NCI-H1048 (cell line): ENCODE measurements around the gene BCL2.

Source experiments
- DNase-seq: peaks from one replicate; lab custom pipeline; 2025; lab: John Stamatoyannopoulos, UW

The BCL2 gene

DNA sequence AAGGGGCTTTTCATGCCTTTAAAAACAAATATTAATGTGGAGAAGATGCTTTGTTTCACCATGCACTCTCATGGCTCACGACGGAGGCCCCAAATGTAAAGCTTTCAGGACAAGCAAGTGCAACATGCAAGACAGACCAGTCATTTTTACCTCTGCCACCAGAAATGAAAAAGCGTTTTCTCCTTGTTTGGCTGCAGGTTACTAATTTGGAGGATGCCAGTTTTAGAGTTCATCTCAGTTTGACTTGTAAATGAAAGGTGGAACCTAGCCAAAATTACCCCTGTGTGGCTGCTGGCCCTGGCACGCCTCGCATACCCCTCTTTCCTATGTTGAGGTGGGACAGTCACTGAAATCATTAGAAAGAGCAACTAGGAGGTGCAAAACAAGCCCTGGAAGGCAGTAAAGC is 138.6 kb downstream of the BCL2 start:
- DNase-seq = no peak

DNA sequence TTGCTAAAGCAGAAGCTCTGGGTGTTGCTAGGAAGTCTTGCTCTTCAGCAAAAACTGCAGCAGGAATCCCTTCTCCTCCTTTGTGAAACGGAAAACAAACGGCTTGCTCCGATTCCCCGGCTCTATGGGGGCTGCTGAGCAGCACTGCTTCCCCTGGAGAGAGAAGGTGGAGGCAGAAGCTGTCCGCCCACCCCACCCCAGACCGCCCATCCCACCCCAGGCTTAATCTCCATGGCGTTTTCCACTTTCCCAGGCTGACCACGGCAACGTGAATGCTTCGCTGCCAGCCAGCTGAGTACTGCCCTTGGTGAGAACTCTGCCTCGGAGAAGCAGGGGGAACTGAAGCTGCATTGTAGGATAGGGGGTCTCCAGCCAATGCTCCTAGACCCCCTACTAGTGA is 139.2 kb downstream of the BCL2 start:
- DNase-seq = no peak

DNA sequence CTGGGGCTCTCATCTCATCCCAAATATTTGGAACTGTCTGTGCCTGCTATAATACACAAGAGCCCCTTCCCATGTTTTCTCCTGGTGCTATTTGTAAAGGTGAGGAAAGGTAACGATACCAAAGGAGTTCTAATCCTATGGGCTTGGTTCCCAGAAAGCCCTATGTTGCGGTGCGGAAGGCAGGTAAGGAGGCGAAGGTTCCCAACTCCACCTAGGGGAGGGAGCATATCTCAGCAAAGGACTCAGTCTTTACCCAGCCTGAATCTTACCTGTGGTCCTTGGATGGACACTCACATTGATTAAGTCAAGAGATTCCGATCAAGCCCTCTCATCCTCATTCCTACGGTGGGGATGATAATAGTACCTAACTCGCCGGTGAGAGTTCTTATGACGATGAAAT is 140.1 kb downstream of the BCL2 start:
- no peak for DNase-seq

DNA sequence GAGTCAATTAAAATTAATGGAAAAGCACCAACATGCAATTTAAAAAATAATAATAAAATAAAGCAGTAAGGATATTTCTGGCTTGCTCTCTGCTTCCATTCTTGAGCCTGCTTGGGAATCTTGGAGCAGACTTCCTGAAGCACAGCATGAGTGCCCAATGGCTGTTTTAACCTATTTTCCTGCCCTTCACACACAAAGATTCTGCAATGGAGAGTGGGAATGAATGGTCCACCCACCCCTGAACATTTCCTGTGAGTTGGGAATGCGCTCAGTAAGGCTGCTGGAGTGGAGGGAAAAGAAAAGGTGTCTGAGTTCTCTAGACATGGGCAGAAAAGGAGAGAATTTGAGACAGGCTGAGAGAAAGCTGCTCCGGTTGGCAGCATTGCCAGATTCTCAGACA is 140.6 kb downstream of the BCL2 start:
- no peak for DNase-seq

DNA sequence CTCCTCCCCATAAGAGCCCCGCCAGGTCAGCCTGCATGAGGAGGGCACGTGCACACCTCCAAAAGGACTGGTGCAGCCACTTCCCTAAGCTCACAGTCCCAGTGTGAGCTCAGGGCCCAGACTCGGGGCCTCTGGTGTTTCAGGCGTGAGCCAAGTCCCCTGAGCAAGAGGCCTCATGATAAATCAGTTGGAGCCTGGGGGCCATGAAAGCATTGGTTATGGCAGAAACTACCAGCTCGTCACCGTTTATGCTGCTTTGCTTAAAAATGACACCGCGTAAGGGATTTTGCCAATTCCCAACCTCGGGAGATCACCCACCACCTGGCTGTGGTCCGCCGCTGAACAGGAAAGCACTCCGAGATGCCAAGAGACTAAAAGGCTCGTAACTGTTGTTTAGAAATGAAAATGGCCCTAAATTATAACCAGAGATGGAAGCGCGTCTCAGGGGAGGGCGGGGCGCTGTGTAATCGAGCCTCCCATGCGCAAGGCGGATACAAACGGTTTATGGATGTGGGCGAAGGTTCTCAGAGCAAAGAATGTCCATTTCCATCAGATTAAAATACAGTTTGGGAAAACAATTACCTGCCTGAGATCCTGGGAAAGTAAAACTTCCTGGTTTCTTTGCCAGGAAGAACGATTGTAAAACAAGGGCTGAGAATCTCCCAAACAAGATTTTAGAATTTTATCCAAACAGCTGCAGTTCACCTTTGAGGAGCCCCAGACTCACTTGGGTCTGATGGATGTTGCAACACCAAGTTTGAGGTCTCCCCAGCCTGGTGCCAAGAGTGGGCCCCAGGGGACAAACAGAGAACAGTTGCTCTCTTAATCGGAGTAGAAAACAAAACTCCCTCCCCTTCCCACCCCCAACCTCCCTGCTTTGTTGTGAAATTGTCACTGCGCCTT is 141.4 kb downstream of the BCL2 start:
- DNase-seq = peak; percentile 59

DNA sequence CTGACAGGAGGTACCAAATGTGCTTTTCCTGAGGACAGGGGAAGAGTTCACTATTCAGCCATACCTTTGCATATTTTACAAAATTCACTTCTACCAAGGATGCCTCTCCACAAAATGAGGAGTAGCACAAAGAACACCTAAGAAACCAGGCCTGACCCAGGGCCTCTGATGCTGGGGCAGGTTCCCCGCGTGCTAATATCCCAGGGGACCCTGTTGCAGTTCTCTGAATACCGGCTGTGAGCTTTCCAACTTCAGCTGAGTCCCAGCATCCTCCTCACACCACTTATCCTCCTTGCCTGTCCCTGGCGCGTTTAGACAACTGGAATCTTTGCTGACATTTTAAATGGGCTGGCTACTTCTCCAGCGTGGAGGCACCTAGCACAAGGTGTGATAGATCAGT is 142.3 kb downstream of the BCL2 start:
- no peak for DNase-seq

DNA sequence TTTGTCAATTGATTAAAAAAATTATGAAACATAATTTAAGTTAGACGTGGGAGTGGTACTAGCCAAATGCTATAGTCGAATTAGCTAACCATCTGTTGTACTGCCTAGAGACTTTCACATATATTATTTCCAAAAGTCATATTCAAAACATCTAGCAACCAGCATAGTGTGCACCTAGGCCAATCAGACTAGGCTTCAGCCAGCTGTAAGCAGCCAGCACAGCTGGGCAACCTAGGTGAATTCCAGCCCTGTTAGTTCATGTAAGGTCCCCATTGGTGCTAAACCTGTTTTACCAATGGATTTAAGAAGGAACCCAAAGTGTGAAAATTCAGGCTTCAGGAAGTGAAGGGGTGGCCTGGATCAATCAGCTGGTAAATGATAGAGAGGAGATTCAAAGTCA is 144.3 kb downstream of the BCL2 start:
- DNase-seq = no peak

DNA sequence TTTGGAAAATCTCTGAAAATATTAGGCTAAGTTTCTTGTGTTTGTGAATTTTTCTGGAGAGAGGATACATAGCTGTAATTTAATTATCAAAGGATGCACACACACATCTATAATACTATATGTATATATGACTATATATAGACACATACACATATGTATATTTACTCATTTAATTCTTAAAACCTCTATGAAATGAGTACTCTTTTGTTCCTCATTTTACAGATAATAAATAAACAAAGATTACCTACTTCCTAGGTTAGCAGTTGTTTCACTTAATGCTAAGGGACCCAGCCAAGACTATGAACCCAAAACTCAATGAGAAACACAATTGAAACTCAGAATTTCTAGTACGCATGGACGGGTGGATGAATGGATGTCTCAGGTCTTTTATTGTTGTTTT is 145.6 kb downstream of the BCL2 start:
- DNase-seq = no peak

DNA sequence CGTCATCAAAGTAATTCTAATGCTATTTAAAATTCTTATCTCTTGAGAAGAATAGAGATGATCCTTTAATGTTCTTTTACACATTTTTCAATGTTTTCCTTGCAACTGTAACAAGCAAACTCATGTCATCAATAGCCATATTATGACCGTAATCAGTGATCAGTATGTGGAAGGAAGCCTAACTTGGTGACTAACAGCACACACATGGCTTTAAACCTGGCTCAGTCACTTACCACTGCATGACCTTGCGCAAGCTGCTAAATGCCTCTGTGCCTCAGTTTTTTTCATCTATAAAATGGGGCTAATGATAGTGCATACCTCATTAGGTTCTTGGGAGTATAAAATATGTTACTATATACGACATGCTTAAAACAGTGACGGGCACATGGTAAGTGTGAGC is 149.7 kb downstream of the BCL2 start:
- no peak for DNase-seq

DNA sequence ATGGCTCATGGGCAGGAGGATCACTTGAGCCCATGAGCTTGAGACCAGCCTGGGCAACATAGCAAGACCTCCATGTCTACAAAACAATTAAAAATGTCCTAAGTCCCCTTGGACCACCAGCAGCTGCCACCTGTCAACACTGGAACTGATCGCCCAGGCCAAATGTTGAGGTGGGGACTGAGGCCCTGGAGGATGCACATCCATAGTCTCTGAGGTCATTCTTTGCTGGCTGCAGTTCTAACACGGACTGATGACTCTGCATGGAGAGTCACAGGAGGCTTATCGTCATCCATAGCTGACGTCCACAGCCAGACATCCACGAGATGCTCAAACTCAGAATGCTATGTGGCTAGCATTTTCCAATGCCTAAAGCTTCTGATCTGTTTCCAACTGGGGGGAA is 151.3 kb downstream of the BCL2 start:
- DNase-seq = no peak

DNA sequence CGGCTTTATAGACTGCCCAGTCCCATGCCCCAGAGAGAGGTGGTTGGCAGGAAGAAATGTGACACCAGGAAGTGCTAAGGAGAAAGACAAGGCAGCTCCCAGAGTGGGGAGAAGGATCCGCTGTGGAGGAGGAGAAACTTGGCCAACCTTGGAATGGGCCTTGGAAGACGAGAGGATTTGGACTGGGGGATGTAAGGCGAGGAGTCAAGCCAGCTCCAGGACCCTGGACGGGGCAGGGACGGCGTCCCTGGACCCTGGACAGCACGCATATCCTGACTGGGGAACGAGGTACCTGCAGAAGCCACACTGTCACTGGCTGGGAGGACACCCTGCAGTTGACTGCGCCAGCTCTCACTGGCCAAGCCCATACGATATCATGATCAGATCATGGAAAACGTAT is 153.4 kb downstream of the BCL2 start:
- no peak for DNase-seq

DNA sequence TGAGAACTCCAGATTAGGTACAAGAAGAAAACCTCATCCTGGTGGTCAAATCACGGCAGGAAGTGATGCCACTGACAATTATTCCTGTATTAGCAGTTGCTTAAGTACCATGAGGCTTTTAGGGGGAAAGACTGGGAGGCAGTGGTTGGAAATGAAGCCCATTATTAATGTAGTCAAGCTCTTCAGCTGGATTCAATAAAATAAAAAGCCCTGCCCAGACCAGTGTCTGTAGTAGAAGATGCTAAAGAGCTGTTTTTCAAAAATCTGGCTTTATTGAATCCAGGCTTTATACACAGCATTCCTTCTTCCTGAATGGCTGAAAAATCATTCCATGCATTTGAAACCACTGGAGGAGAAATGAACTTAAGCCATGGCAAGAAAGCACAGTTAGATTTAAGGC is 155.2 kb downstream of the BCL2 start:
- no peak for DNase-seq

DNA sequence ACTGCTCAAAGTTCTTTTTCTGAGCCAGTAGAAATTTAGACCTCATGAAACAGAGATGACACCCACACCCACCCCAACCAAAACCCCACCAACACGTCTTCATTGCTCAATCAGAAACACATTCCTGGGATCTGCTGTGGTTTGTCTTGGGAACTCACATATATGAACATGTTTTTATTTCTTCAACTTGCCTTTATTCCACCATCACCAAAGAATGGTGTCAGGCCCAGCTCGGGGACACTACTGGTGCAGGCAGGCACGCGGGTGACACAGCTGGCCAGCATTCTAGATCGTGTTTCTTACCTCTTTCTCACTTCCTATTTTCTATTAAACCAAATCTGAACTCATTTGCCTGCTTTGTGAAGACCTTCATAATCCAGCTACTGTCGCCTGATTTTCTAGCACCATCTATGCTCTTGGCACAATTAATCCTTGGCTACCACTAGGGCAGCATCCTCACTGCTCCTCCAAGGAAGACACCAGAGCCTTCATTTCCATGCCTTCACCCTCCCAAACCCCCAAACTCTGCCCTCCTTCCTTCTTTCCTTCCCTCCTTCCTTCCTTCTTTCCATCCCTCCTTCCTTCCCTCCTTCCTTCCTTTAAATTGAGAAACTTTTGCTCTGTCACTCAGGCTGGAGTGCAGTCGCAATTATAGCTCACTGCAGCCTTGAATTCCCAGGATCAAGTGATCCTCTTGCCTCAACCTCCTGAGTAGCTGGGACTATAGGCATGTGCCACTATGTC is 157.1 kb downstream of the BCL2 start:
- DNase-seq = no peak

DNA sequence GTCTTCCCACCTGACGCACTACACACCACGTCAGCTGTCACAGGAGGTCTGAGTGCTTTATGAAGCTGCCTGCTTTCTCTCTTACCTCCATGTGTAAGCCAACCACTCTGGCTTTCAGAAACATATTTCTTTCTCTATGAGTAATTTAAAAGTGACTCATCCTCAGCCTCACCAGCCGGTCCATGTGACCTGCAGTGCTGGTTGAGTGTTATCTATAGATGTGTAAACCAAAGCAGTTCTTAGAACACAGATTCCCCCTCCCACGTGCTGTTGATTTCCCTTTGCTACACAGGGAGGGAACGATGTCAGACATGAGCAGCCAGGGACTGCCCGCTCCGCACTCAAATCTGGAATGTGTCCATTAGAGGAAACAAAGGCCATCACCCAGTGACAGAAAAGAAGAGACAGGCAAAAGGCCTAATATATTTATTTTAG is 157.8 kb downstream of the BCL2 start:
- no peak for DNase-seq

DNA sequence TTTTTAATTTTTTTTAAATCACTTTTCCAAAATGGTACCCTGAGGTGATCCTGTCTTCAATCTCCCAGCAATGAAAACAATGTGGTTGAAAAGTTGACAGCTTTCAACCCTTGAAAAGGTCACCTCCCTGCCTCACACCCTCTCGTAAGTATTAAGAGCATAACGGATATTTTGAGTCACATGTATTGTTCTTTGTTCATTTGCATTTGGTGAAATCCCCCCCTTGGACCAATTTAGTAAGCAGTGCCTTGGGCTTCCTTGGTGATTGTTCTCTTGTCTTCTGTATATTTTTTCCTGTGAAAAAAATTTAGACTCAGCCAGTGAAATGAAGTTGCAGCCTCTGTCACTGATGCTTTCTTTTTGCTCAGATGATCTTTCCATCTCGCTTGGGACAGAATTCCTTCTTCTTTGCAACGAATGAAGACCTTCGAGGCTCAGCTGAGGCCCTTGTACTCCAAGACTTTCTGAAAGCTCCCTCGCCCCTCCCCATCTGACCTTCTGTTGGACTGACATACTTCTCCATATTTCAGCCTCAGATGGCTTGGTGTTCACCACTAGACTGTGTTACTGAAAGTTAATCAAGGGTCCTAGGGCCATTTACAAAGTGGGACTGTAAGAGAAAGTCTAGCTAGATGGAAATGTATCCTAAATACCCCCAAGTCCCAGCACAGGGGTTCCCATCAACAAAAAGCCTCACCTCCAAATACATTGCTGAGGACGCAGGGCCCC is 158.4 kb downstream of the BCL2 start:
- no peak for DNase-seq

DNA sequence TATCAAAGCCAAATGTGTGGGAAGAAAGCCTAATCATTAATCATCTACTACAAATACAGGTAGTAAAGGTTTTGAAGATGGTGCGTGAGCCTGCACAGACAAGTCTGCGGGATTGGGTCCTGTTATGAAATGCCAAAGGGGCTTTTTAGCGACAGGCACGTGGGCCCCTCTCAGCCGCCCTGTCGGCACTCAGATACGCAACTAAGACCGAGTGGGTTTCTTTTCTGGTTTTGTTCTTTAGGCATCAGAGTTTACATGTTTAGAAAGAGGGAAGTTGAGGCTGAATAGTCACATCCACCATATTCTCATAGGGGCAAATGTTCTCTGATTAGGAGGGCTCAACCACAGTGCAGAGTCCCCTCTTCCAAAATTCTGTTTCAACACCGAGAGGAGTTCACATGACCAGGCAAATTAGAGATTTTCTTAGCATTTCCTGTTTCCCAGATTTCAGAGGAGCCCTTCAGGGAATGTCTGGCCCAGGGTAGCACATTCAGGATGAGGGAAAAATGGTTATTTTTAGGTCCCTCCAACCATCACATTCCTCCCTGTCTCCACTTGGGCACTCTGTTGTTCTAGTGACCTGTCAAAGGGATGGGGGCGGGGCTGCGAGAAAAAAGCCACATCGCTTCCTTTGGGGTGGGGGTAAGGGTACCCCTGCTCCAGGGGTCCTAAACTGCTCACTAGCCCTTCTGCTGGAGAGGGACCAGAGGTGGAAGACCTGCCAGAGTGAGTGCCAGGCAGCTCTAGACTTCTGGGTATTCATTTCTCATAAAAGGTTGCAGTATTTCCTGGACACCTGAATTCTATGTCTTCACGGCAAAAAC is 159.2 kb downstream of the BCL2 start:
- DNase-seq = no peak

DNA sequence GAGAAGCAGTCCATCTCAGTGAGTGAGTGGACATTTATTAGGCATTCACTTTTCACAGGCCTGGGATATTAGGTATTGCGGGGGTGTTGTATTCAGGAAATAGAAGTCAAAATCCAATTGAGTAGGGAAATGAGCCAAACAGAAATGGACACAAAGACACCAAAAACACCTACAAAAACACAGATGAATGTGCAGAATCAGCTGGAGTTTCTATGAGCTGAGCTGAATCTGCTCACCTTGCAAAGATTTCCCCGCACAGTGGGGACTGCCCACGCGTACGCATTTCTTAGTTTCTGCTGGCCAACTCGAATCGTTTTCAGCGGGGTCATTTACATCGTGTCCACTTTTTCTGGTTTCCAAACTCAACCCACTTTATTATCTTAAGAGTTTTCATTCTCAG is 160.0 kb downstream of the BCL2 start:
- DNase-seq = no peak

DNA sequence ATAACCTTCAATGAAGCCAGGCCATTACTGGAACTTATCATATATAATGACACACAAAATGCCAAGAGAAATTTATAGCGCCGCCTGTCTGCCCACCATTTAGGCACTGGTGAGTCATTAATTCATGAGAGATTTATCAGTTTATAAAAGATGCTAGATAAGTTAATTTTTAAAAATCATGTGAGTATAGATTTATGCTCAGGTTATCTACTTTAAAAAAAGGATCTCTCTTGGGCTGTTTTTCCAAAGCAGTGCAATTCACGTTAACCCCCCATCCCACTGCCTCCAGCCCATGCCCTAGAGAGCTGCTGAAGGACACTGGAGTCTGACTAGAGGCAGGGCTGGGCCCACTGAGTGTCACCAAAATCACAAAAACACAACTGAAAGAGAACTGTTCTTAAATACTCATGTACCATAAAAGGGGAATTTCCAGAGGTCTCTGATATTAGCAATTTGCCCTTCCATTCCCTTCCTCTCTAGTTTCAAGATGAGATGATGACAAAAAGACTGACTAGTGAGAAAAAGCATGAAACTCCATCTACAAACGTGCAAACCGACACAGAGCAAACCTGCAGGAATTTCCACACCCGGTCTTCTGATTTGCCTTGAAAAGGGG is 160.8 kb downstream of the BCL2 start:
- DNase-seq = no peak

DNA sequence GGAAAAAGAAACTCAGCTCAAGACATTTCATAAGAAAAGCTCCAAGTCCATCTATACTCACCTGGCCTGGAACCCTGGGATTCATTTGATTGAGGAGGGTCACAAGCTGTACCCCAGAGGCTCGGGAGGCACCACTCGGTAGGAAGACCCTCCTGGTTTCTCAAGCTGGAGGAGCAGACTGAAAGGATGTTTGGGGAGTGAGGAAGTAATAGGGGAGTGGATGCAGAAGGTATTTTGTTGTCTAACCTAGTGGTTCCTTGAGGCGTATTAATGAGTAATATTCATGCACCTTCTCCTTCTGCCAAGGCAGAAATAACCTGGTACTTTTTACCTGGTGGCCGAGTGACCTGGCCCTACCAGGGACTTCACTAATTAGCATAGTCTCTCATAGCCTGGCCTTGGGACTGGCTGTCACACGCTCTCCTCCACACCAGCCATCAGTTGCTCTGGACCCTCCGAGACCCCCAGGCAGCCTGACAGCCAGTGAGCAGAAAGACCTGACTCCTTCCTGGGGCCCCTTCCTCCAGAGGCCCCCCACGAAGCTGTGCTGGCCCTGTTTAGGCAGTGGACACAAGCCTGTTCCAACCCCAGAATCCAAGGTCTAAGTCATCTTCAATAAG is 161.4 kb downstream of the BCL2 start:
- no peak for DNase-seq

DNA sequence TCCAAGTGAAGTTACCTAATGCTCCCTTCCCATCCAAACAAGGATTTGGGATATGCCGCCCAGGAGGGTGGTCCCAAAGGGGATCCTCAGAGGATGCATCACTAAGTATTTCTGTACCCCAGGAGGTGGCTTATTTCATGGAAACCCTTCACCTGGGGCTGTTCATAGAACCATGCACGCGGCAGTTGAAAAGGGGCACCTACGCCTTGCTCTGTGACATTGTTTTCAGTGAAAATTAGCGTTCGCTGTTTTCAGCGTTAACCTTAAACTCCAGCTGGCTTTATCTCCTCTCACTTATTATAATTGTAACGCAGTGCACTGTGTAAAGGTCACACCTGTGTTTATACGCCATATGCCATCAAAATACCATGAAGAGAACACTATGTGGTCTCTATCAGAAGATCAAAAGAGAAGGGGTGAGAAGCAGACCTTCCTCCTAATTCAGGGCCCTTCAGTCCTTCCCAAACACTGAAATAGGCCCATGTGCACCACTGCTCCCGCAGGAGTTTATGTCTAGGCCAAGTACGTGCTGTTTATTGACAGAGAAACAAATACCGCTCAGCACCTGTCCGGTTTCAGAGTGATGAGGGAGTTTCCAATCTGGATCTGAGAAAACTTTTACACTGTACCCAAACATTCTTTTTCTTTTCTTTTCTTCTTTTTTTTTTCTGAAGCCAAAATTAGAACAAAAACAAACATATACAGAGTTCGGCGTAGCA is 162.1 kb downstream of the BCL2 start:
- DNase-seq = no peak
